Fibroblast of lung (primary cell): ENCODE results near the gene ZNF467. TPM values are rescaled to one million over a fixed set of nuclear protein-coding genes. Genes with fewer than 3 reads are reported as not detected.

Experiments
- DNase-seq, 2 donors: peaks; one replicate each; pipeline versions ENCODE4 v3.0.0 to v3.0.0-alpha.2; 2010; ENCODE audit warnings: low read depth in 2 of 2
- H2AFZ ChIP-seq: 2 replicates; pipeline ENCODE4 v1.5.1; 2012; ENCODE audit warnings: low read length, control low read depth, inconsistent platforms
- H3K27ac ChIP-seq: 2 replicates; pipeline ENCODE4 v1.5.1; 2011; ENCODE audit warnings: low read length, control low read depth; ENCODE audit not compliant: insufficient read depth
- H3K27me3 ChIP-seq: 2 replicates; pipeline ENCODE4 v1.5.1; 2011; ENCODE audit warnings: mild to moderate bottlenecking, low read length; ENCODE audit not compliant: control insufficient read depth, insufficient read depth
- H3K36me3 ChIP-seq: 2 replicates; pipeline ENCODE4 v1.5.1; 2011; ENCODE audit warnings: low read length; ENCODE audit not compliant: control insufficient read depth, insufficient read depth
- H3K4me1 ChIP-seq: 2 replicates; pipeline ENCODE4 v1.5.1; 2011; ENCODE audit warnings: low read length; ENCODE audit not compliant: control insufficient read depth, insufficient read depth; ENCODE audit errors: extremely low read depth
- H3K4me2 ChIP-seq: 2 replicates; pipeline ENCODE4 v1.5.1; 2011; ENCODE audit warnings: low read length, control low read depth; ENCODE audit not compliant: insufficient read depth; ENCODE audit errors: extremely low read depth
- H3K4me3 ChIP-seq, 4 experiments: fragments of 200-600 bp in 1 of 4; sonication (generic) in 1 of 4; replicated peaks in 1 of 4; 2 replicates each; pipeline ENCODE4 v1.5.1; 2011 to 2016; ENCODE audit warnings: low read length in 4 of 4, low read depth in 3 of 4, mild to moderate bottlenecking in 3 of 4, control low read depth in 2 of 4, inconsistent platforms in 1 of 4, mixed read lengths in 1 of 4; ENCODE audit not compliant: insufficient read depth in 1 of 4; ENCODE audit errors: control extremely low read depth in 1 of 4
- H3K79me2 ChIP-seq: 2 replicates; pipeline ENCODE4 v1.5.1; 2012; ENCODE audit warnings: mild to moderate bottlenecking, low read length, inconsistent platforms; ENCODE audit not compliant: control insufficient read depth, insufficient read depth
- H3K9ac ChIP-seq: 2 replicates; pipeline ENCODE4 v1.5.1; 2011; ENCODE audit warnings: mild to moderate bottlenecking, low read length, control low read depth; ENCODE audit not compliant: insufficient read depth
- H3K9me3 ChIP-seq: 2 replicates; pipeline ENCODE4 v1.5.1; 2012; ENCODE audit warnings: low read depth, low read length; ENCODE audit not compliant: control insufficient read depth, insufficient read depth
- H4K20me1 ChIP-seq: 2 replicates; pipeline ENCODE4 v1.5.1; 2011; ENCODE audit warnings: low read length; ENCODE audit not compliant: control insufficient read depth, insufficient read depth; ENCODE audit errors: extremely low read depth
- CTCF ChIP-seq, 2 donors: IDR thresholded peaks in 1 of 2; conservative IDR thresholded peaks in 1 of 2; 1 replicate in 1 of 2; 2 replicates in 1 of 2; pipeline ENCODE4 v1.5.1; 2011 to 2012; ENCODE audit warnings: low read length in 2 of 2, control low read depth in 1 of 2, inconsistent platforms in 1 of 2, low read depth in 1 of 2, mild to moderate bottlenecking in 1 of 2
- EZH2 ChIP-seq: IDR thresholded peaks from 2 replicates; pipeline ENCODE4 v1.5.1; 2012; ENCODE audit warnings: low read length, control low read depth, mild to moderate bottlenecking; ENCODE audit errors: missing control alignments
- polyA plus RNA-seq, 2 donors: library from polyadenylated mRNA; depleted of rRNA in 1 of 2; stranded (reverse) in 1 of 2; unstranded in 1 of 2; fragments of >200 nt; gene quantifications; 2 replicates each; pipeline ENCODE4 v1.2.1, GENCODE V29; 2011 to 2012; ENCODE audit warnings: missing spikeins in 1 of 2
- total RNA-seq: library from RNA; depleted of rRNA; stranded (reverse); fragments of >200 nt; gene quantifications from 2 replicates; pipeline ENCODE4 v1.2.1, GENCODE V29; 2014

ZNF467 gene
- total and polyA plus RNA-seq, 2 donors (not counting 1 experiment from before 2014, with no cell fraction given) = 0.89 to 1.3 TPM

GRCh38 chr7:149784251-149784608 is 10.8 kb upstream of the ZNF467 start:
- Histone ChIP-seq H3K9ac (no peak overlapping the region), H3K9me3 (no peaks in the 10 kb centered on the region), H3K4me1 (no peaks in the 10 kb centered on the region), H3K4me3 (no peak overlapping the region), H3K27ac (no peak overlapping the region), H3K79me2 (no peaks in the 10 kb centered on the region), H3K4me2 (no peak overlapping the region), H3K36me3 (no peaks in the 10 kb centered on the region), H4K20me1 (no peaks in the 10 kb centered on the region), H3K27me3 (peaks cover 3% of the 10 kb centered on the region), H2AFZ (no peak overlapping the region)
- no peak for DNase-seq
- TF ChIP-seq CTCF (conservative IDR thresholded peaks at IDR 0.05 in 1 of 2, IDR thresholded peaks at IDR 0.05 in 1 of 2; ENCODE audit: low read depth in 1 of 2, low read length in 2 of 2) (no peak), EZH2 (no peak)

GRCh38 chr7:149783386-149784250 is 10.2 kb upstream of the ZNF467 start:
- no peaks in the 10 kb centered on the region for H3K9me3 ChIP-seq
- no peak overlapping the region for H3K27ac ChIP-seq
- no peak for TF ChIP-seq EZH2
- no peak for TF ChIP-seq CTCF (conservative IDR thresholded peaks at IDR 0.05 in 1 of 2, IDR thresholded peaks at IDR 0.05 in 1 of 2; ENCODE audit: low read depth in 1 of 2, low read length in 2 of 2)
- H3K4me3 ChIP-seq = no peak overlapping the region
- H3K79me2 ChIP-seq = no peaks in the 10 kb centered on the region
- H3K36me3 ChIP-seq = no peaks in the 10 kb centered on the region
- no peak overlapping the region for H2AFZ ChIP-seq
- no peak overlapping the region for H3K9ac ChIP-seq
- no peak for DNase-seq
- H3K27me3 ChIP-seq = peaks cover 3% of the 10 kb centered on the region
- no peaks in the 10 kb centered on the region for H4K20me1 ChIP-seq
- no peak overlapping the region for H3K4me2 ChIP-seq
- H3K4me1 ChIP-seq = no peaks in the 10 kb centered on the region

GRCh38 chr7:149782682-149783345 is 9.4 kb upstream of the ZNF467 start:
- Histone ChIP-seq H3K4me1 (no peaks in the 10 kb centered on the region), H3K4me2 (no peak overlapping the region), H3K36me3 (no peaks in the 10 kb centered on the region), H3K4me3 (no peak overlapping the region), H3K79me2 (no peaks in the 10 kb centered on the region), H3K9me3 (no peaks in the 10 kb centered on the region), H2AFZ (no peak overlapping the region), H3K27me3 (no peaks in the 10 kb centered on the region), H3K27ac (no peak overlapping the region), H4K20me1 (no peaks in the 10 kb centered on the region), H3K9ac (no peak overlapping the region)
- TF ChIP-seq EZH2 (no peak), CTCF (conservative IDR thresholded peaks at IDR 0.05 in 1 of 2, IDR thresholded peaks at IDR 0.05 in 1 of 2; ENCODE audit: low read depth in 1 of 2, low read length in 2 of 2) (no peak)
- no peak for DNase-seq
